HG03280 (cell line): Measurements from ENCODE around the gene AGAP2.
"Not testable (repeated sequence)": the region's sequence is repeated elsewhere in the genome, so short reads cannot be mapped to it uniquely, and the experiment has no call there.

Source experiments
- ATAC-seq: cut with Tn5 transposase; IDR thresholded peaks from one replicate; pipeline ENCODE4 v1.9.1; 2021; ENCODE audit warnings: mild to moderate bottlenecking, moderate library complexity; ENCODE audit not compliant: unreplicated experiment

Gene AGAP2

DNA sequence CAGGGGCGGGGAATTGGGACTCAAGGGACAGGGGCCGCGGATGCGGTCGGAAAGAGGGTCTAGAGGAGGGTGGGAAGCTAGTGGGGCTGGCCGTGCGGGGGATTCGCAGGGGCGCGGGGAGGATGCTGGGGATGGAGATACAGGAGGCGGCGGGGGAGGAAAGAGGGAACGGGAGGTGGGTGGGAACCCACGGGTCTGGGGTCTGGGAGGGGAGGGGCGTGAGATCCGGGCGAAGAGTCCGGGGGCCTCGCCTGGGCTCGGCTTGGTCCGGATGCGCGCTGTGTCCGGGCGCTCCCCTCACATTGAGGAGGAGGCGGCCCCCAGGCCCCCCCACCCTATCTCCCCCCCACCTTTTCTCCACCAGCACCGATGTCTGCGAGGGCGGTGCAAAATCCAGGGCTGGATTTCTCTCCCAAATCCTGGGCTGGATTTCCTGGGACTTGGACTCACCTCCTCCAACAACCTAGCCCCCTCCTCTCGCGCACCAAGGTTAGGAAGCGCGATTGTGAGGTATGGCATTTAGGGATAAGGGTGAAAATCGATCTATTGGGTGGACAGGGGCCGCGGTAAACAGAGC is at the start of gene AGAP2:
AGAP2 (minus strand) TSS at position 82 of the 577 bp plus-strand sequence. CDS start 496 bp downstream, outside the sequence.
- no peak for ATAC-seq

- no peak for ATAC-seq
Measured at GRCh38 chr12:57783861-57784260, 45.3 kb upstream of the AGAP2 start.

DNA sequence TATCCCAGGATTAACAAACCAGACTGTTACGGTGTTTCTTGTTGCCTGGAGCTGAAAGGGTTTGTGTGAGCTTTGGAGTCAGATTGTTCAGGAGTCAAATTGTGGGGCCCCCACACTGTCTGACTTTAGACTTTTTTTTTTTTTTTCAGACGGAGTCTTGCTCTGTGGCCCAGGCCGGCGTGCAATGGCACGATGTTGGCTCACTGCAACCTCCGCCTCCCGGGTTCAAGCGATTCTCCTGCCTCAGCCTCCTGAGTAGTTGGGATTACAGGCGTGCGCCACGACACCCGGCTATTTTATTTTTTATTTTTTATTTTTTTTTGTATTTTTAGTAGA is 44.9 kb upstream of the AGAP2 start:
- ATAC-seq = no peak

GRCh38 chr12:57782608-57783465 is 44.3 kb upstream of the AGAP2 start, which contains the start of gene TSFM:
TSS of gene TSFM (plus strand) at chr12:57782787. CDS start at chr12:57782802, 15 bp downstream.
- peak; percentile 86 for ATAC-seq

- ATAC-seq = peak; percentile 11
Measured at GRCh38 chr12:57782243-57782607, 43.7 kb upstream of the AGAP2 start.

DNA sequence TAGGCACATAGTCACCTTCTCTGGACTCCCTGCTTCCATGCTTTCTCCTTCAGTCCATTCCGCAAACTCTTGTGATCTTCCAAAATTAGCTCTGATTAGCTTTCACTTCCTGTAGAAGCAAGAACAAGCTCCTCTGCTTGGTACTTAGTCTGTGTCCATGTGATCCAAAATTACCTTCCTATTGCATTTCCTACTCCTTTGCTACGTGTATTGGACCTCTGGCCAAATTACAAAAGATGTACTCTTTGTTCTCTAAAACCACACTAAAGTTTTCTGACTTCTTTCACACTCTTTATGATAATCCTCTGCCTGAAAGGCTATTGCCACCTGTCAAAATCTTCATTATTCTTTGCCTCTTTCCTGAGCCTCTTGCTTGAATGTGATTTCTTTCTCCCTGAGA is 43.3 kb upstream of the AGAP2 start:
- ATAC-seq = no peak

- no peak for ATAC-seq
Measured at GRCh38 chr12:57781244-57781643, 42.7 kb upstream of the AGAP2 start.

DNA sequence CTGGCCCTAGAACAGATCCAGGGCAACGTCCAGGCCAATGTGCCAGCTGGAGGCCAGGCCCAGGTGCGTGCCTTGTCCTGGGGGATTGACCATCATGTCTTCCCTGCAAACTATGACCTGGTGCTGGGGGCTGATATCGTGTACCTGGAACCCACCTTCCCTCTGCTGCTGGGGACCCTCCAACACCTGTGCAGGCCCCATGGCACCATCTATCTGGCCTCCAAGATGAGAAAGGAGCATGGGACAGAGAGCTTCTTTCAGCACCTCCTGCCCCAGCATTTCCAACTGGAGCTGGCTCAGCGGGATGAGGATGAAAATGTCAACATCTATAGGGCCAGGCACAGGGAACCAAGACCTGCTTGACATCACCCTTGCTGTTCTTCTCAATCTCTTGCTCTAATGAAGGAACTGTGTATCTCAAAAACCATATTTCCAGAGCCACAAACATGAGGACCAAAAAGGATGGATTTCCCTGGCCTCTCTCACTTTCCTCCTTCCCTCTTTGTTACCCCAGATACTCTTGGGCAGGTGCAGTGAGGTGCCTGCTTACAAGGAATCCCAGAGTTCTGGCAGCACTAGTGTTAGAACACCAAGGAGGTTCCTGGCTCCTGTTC is 41.8 kb upstream of the AGAP2 start:
- no peak for ATAC-seq

- ATAC-seq = no peak
Measured at GRCh38 chr12:57779736-57780135, 41.2 kb upstream of the AGAP2 start.

- ATAC-seq = no peak
Measured at GRCh38 chr12:57777911-57778310, 39.4 kb upstream of the AGAP2 start.

GRCh38 chr12:57777367-57777766 is 38.8 kb upstream of the AGAP2 start:
- ATAC-seq = no peak

GRCh38 chr12:57776247-57776587 is 37.7 kb upstream of the AGAP2 start:
- ATAC-seq = no peak

GRCh38 chr12:57775563-57776246 is 37.2 kb upstream of the AGAP2 start:
- ATAC-seq = no peak

- no peak for ATAC-seq
Measured at GRCh38 chr12:57775044-57775443, 36.5 kb upstream of the AGAP2 start.

DNA sequence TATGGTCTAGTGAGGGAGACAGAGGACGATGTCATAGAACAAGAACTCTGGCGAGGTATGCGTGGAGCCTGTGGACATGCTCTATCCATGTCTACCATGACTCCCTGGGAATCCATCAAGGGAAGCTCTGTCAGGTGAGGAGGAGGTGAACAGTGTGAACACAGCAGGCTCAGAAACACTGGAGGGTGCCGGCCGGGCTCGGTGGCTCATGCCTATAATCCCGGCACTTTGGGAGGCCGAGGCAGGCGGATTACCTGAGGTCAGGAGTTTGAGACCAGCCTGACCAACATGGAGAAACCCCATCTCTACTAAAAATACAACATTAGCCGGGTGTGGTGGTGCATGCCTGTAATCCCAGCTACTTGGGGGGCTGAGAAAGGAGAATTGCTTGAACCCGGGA is 36.1 kb upstream of the AGAP2 start:
- ATAC-seq = not testable (repeated sequence)

DNA sequence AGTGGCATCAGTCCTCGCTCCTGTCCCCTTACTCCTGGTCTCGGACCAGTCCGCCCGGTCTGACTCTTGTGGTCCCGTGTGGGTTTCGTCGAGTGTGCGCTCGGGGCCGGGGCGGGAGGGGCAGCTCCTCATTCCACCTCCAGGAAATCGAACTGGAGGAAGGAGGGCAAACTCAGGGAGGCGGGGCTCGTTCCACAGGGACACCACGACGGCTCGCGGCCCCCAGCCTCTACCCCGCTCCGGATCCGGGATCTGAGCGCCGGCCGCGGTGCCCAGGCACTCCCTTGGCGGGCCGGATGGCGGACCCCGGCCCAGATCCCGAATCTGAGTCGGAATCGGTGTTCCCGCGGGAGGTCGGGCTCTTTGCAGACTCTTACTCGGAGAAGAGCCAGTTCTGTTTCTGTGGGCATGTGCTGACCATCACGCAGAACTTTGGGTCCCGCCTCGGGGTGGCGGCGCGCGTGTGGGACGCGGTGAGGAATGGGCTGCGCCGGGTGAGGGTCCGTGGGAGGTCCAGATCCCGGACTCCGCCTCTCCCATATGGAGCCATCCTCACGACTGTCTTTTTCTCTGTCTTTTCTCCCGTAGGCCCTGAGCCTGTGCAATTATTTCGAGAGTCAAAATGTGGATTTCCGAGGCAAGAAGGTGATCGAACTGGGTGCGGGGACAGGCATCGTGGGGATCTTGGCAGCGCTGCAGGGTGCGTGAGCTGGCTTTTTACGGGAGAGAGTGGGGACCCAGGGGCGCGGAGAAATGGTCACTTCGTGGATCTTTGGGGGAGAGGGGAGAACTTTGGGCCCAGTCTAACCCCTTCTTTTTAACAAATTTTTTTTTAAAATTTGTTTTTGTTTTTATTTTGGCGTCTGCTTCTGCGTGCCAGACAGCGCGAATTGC is 34.1 kb upstream of the AGAP2 start, which contains the start of gene EEF1AKMT3:
EEF1AKMT3 (plus strand) TSS at position 186 of the 894 bp plus-strand sequence; CDS start at position 297, 111 bp downstream.
- peak; percentile 15 for ATAC-seq

GRCh38 chr12:57771873-57772428 is 33.4 kb upstream of the AGAP2 start, which contains the start of gene METTL1:
TSS of gene METTL1 (minus strand) at chr12:57772105. CDS start at chr12:57772083, 22 bp downstream.
- ATAC-seq = peak; percentile 78

- peak; percentile 73 for ATAC-seq
Measured at GRCh38 chr12:57771236-57771872, 32.8 kb upstream of the AGAP2 start.

DNA sequence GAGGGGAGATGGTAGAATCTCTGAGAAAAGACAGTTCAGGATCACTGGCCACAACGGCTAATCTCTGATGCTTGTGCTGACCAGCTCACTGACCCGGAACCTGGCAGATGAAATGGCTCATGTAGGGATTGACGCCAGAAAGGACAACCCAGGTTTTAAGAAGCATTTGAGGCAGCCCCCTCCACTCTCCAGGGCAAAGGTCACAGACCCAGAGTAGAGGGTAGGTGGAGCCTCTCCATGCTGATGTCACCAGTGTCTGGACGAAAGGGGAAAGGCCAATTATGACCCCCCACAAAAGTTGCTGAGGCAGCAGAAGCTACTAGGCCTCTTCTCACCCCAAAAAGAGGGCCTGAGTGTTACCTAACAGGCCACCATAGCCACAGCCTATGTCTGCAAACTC is 32.2 kb upstream of the AGAP2 start:
- no peak for ATAC-seq
